Renal cortex interstitium (tissue), 11 donors: ENCODE measurements around the gene DOLK. TPM values are rescaled to one million over a fixed set of nuclear protein-coding genes. Genes with fewer than 3 reads are reported as not detected.

Source experiments
- DNase-seq, 11 donors: peaks; one replicate each; pipeline ENCODE4 v3.0.0-alpha.2; 2013; ENCODE audit warnings: low read depth in 9 of 11, low spot score in 4 of 11; ENCODE audit errors: extremely low read depth in 1 of 11
- polyA plus RNA-seq, 3 donors: library from polyadenylated mRNA; unstranded; fragments of 120-200 nt; gene quantifications; one replicate each; pipeline ENCODE4 v1.2.1, GENCODE V29; 2013; ENCODE audit not compliant: insufficient read length in 3 of 3

DOLK gene
- polyA plus RNA-seq, 3 donors, result 13.0 to 17.6 (median 14.2) TPM

DNA sequence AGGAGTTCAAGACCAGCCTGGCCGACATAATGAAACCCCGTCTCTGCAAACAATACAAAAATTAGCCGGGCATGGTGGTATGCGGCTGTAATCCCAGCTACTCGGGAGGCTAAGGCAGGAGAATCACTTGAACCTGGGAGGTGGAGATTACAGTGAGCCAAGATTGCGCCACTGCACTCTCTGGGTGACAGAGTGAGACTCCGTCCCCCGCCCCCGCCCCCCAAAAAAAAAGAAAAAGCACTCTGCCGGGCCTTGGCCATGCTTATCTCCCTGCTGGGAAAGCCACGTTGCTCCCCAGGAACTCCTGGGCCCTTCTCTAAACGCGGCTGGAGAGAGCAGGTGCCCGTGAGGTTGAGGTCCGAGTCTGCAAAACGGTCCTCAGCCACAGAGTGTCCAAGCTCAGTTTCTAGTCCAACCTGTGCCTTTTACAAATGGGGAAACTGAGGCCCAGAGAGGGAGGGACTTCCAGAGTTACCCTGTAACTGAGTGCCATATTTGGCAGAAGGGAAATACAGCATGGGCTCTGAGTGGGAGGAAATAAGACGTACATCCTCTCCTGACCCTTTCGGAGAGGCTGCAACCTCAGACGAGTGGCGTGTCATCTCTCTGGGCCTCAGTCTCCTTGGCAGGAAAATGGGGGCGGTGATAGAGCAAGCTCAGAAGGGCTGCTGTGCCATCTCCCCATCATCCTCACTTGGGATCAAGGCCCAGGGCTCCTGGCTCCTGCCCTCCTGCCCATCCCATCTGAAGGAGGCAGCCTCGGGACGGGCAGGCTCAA is 33.2 kb downstream of the DOLK start:
- no peak for DNase-seq

- no peak for DNase-seq
These were observed 34.1 kb downstream of the DOLK start for GRCh38 chr9:128913048-128913900.

- no peak for DNase-seq
These were observed 35.0 kb downstream of the DOLK start for GRCh38 chr9:128912270-128912853.

GRCh38 chr9:128911529-128912035 is 35.8 kb downstream of the DOLK start:
- no peak for DNase-seq

GRCh38 chr9:128910906-128911305 is 36.5 kb downstream of the DOLK start:
- DNase-seq, result no peak

DNA sequence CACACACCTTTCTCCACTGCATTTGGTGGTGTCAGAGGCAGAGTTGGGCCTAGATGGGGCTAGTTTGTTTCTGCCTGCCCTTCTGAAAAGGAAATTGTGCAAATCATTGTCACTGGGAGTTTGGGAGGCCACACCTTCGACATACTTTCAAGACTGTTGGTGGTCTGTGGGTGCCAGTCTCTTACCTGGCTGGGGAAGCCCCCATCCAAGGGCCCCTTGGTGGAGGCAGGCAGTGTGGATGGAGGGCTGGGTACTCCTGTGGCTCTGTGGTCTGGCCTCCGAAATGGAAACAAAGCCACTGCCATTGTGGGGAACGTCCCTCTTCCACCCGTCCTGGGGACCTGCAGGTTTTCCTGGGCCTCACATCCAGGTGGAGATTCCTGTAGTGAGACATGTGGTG is 37.5 kb downstream of the DOLK start:
- no peak for DNase-seq

GRCh38 chr9:128908372-128908771 is 39.0 kb downstream of the DOLK start:
- no peak for DNase-seq

- DNase-seq, result no peak
These were observed 40.7 kb downstream of the DOLK start for GRCh38 chr9:128906741-128907140.

DNA sequence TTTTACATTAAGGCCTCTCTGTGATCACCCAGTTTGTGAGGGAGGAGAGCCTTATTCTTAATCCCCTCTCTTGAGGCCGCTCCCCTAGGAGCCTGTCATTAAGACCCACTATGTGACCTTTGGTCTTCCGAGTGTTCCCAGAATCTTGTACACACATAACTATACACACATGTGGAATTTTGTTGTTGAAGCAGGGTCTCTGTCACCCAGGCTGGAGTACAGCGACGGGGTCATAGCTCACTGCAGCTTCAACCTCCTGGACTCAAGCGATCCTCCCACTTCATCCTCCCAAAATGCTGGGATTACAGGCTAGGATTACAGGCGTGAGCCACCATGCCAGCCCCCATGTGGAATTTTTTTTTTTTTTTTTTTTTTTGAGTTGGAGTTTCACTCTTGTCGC is 41.4 kb downstream of the DOLK start:
- no peak for DNase-seq

- no peak for DNase-seq
These were observed 43.4 kb downstream of the DOLK start for GRCh38 chr9:128903871-128904620.

DNA sequence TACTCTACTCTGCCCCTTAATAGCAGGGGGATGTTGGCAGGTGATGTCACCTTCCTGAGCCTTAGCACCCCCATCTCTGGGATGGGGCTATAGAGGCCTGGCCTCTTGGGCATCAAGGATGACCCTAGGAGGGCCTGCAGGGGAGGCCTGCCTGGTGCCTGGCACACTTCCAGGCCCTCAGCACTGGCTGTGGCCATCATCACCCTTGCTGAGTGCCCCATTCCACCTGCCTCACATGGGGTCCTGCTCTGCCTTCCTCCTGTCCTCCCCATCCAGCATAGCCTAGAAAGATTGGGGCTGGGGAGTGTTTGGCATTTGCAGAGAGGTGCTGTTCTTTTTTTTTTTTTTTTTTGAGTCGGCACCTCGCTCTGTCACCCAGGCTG is 44.3 kb downstream of the DOLK start:
- DNase-seq, result no peak

DNA sequence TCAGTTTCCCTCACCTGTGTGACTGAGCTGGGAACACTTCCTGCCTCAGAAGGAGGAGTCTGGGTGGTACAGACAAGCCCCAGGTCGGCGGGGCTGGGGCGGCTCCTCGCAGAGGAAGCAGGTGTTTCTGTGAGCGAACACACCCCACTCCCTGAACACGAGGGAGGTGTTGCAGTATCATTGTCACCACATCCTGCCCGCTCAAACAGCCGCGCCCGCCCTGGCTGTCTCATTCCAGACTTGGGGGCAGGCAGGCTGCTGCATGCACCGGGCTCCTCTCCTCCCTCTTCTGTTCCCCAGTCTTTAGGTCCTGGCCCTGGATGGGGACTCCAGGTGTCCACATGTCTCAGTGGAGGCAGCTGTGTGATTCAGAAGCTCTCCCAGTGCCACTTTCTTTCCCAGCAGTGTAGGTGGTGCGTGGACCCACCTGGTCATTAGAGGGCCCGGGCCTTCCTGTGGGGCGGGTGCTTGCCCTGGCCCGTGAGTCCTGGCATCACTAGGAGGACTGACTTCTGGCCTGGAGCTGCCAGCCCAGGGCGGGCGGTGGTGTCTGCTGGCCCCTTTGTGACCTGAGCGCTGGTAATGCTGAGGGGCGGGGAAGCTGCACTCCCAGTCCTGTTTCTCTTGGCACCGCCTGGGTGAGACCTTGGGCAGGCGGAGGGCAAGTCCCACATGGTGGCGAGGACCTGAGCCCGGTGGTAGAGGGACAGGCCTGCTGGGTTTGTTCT is 44.9 kb downstream of the DOLK start:
- no peak for DNase-seq

- DNase-seq, result no peak
These were observed 45.6 kb downstream of the DOLK start for GRCh38 chr9:128901822-128902221.

DNA sequence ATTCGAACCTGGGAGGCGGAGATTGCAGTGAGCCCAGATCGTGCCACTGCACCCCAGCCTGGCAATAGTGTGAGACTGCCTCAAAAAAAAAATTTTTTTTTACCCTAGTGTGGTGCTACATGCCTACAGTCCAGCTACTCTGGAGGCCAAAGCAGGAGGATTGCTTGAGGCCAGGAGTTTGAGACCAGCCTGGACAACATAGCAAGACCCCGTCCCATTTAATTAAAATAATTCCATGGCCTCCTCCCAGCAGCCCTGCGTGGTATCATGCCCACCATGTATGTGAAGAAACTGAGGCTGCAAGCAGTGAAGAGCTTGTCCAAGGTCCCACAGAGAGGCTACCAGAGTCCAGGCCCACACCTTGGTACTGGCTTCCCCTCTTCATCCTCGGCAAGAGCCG is 46.0 kb downstream of the DOLK start:
- DNase-seq, result no peak

DNA sequence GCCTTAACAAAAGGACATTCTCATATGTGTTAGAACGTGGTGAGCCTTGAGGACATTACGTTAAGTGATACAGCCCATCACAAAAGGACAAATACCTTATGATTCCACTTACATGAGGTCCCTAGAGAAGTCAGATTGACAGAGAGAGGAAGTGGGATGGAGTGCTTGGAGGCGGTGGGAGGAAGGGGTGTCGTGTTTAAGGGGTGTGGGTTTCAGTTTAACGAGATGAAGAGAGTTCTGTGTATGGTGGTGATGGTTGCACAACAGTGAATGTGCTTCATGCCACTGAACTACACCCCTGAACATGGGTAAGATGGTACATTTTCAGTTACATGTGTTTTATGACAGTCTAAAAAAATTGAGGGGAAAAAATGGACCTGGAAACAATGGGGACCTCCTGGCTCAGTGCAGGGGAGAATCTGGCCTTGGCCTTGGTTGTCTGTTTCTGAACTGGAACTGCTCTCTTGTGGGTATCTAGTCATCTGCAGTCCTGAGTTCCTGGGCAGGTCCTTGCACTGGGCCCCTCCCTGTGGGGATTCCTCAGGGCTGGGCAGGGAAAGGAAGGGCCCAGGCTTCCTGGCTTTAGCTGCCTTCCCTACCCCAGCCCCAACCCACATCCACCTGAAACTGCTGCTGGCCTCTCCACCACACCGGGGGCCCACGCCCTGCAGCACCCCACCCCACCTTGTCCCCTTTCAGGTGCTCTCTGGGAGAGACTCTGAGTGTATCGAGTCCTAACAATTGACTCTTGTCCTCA is 47.7 kb downstream of the DOLK start:
- DNase-seq, result no peak

DNA sequence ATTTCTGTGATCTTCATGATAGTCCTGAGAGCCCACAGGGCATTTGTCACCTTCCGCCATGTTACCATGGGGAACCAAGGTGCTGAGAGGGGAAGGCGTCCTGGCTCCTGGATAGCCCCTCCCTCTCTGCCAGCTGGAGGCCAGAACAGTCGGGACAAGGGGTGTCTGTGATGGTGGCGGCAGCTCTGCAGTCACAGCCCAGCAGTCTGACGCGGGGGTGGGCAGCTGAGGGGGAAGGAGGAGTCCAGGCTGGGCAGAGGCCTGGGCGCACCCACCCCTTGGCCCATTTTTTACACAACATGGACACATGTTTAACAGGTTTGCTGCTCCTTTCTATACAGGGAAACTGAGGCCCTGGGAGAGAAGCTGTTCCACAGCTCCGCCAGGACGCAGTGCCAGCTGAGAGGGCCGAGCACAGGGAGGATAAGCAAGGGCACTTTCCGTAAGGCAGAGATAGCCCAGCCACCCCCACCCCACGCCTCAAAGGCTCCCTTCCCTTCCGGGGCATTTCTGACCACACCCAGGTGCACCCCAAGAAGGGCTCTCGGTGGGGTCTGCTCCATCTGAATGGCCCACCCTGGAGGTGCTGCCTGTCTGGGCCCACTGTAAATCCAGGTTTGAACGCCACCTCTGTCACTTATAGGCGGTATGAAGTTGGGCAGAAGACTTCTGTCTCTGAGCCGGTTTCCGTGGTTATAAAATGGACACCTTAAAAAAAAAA is 48.4 kb downstream of the DOLK start:
- no peak for DNase-seq

- no peak for DNase-seq
These were observed 49.0 kb downstream of the DOLK start for GRCh38 chr9:128898382-128898781.
